T-helper 1 cell treated with Interleukin-12 subunit alpha and Interleukin-12 subunit beta and Interleukin-4 antibody, amounts not matched to agents 30 μg/mL and 1 μg/mL, for 36 hours (primary cell): ENCODE measurements around the gene TGFB2.

Experiments
- H3K27ac Mint-ChIP-seq: one replicate; pipeline ENCODE4 v1.8.0; 2021; ENCODE audit warnings: mild to moderate bottlenecking, mixed read lengths
- H3K27me3 Mint-ChIP-seq: one replicate; pipeline ENCODE4 v1.8.0; 2021; ENCODE audit warnings: low read depth, mixed read lengths
- H3K36me3 Mint-ChIP-seq: one replicate; pipeline ENCODE4 v1.8.0; 2021; ENCODE audit warnings: low read depth, mixed read lengths
- H3K4me1 Mint-ChIP-seq: one replicate; pipeline ENCODE4 v1.8.0; 2021; ENCODE audit warnings: low read depth, mixed read lengths
- H3K4me3 Mint-ChIP-seq: one replicate; pipeline ENCODE4 v1.8.0; 2021; ENCODE audit warnings: mild to moderate bottlenecking, moderate library complexity, mixed read lengths
- H3K9me3 Mint-ChIP-seq: one replicate; pipeline ENCODE4 v1.8.0; 2021; ENCODE audit warnings: mixed read lengths

TGFB2 gene

DNA sequence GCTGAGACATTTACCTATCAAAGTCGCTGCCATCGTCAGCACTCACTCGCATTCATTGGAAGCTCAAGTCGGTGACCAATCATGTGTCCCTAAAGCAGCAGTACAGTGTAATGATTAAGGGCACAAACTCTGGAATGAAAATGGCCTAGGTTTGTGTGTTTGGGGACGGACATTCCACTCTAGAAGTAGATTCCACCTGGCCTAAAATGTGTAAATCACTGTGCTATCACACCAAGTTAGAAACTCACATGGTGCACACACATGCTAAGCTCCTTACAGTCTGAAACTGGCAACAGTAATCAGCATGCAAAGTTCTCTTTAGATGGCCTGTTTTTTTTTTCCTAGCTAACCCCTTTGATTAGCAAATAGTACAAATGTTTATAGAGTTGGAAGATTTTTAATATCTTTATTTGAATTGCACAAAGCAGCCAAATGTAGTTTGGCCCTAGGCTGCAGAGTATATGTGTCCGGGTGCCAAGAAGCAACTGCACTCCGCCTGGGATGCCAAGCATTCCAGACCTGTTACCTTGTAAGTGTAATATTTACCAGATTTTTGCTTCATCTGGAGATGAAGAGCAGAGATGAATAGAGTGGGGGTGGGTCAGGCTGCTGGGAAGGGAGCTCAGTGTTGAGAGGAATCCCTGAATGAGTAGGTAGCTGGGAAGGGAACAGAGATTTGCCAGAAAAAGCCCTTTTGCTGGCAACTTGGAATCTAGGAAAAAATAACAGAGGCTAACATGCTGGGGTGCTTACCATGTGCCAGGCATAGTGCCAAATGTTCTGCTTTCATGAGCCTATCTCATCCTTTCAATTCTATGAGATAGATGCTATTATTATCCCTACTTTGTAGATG is 35.2 kb downstream of the TGFB2 start:
- Mint-ChIP-seq H3K4me1 (peaks cover 7% of the 10 kb centered on the region), H3K36me3 (no peaks in the 10 kb centered on the region), H3K27me3 (peaks cover 25% of the 10 kb centered on the region), H3K4me3 (no peak overlapping the region), H3K27ac (no peak overlapping the region), H3K9me3 (no peaks in the 10 kb centered on the region)

GRCh38 chr1:218382261-218382660 is 37.1 kb downstream of the TGFB2 start:
- Mint-ChIP-seq H3K27ac (no peak overlapping the region), H3K9me3 (no peaks in the 10 kb centered on the region), H3K36me3 (no peaks in the 10 kb centered on the region), H3K27me3 (peaks cover 20% of the 10 kb centered on the region), H3K4me3 (no peak overlapping the region), H3K4me1 (peaks cover 4% of the 10 kb centered on the region)

GRCh38 chr1:218383051-218383450 is 37.9 kb downstream of the TGFB2 start:
- no peaks in the 10 kb centered on the region for H3K36me3 Mint-ChIP-seq
- H3K9me3 Mint-ChIP-seq = no peaks in the 10 kb centered on the region
- H3K4me3 Mint-ChIP-seq = no peak overlapping the region
- no peak overlapping the region for H3K27ac Mint-ChIP-seq
- no peaks in the 10 kb centered on the region for H3K4me1 Mint-ChIP-seq
- H3K27me3 Mint-ChIP-seq = peaks cover 20% of the 10 kb centered on the region

DNA sequence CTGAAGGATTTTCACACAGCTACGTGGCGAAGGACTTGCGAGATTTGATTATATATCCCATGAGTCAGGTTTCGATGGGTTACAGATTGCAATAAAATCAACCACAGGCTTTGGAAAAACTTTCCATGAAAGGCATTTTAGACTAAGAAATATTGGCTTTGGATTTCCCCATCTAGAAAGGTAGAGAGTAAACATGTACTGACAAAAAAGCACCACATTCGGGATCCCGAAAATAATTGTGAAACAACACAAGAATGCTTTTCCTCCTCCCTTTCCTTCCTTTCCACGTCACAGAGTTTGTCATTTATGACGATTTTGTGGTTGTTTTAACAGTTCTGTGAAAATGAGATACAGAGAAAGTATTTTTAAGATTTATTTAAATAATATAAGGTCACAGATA is 38.5 kb downstream of the TGFB2 start:
- Mint-ChIP-seq H3K4me1 (no peaks in the 10 kb centered on the region), H3K36me3 (no peaks in the 10 kb centered on the region), H3K4me3 (no peak overlapping the region), H3K9me3 (no peaks in the 10 kb centered on the region), H3K27me3 (peaks cover 20% of the 10 kb centered on the region), H3K27ac (no peak overlapping the region)

DNA sequence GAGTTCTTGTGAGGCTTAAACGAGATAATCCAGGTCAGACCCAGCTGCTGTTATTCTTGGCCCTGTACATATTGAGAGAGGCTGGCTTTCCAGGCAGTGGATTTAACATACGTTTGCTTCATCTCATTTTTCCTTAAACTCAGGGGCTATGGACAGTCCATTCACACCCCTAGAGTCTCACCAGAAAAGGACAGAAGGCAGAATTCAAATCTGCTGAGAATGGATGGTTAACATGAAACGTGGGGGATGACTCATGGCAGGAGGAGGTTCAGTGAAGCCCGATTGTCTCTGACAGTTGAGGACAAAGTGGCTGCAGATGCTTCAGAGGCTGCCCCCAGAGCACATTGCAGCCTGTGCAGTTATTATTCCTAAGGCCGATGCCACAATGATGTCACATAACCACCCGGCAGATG is 39.5 kb downstream of the TGFB2 start:
- Mint-ChIP-seq H3K27me3 (peaks cover 17% of the 10 kb centered on the region), H3K27ac (no peak overlapping the region), H3K4me1 (no peaks in the 10 kb centered on the region), H3K36me3 (no peaks in the 10 kb centered on the region), H3K4me3 (no peak overlapping the region), H3K9me3 (no peaks in the 10 kb centered on the region)

DNA sequence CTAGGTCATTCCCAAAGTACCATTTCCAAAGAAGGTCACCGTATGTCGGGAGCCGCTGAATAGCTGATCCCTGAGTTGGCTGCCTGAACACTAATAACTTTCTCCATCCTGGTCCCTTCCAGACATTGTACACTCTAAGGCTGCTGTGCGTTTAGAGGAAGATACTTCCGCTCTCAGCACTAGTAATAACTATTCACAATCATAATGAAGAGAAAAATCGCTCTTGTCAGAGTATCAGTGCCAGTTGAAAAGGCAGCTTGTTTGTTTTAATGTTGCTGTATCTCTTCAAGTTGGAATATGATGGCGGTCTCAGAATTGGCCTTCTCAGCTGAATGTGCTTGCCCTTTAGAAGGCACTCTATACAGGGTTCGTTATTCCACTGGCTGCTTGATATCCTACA is 43.5 kb downstream of the TGFB2 start:
- peaks cover 8% of the 10 kb centered on the region for H3K27me3 Mint-ChIP-seq
- H3K4me1 Mint-ChIP-seq = no peaks in the 10 kb centered on the region
- no peaks in the 10 kb centered on the region for H3K9me3 Mint-ChIP-seq
- H3K4me3 Mint-ChIP-seq = no peak overlapping the region
- H3K36me3 Mint-ChIP-seq = no peaks in the 10 kb centered on the region
- no peak overlapping the region for H3K27ac Mint-ChIP-seq

DNA sequence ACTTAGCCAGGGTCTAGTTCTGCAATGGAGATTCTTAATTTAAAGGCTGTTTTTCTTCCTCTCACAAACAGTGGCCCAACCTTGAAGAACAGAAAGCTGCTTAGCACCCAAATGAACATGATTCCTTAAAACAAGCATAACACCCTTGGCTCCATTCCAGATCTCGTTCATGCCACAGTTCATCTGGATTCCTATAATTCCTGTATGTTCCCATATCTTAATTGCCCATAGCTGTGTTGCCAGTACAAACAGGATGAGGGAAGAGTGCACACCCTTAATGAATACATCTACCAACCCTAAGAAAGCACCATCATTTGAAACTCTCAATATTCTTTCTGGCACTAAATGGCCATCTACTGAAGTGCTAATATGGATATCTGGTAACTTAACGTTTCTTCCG is 45.5 kb downstream of the TGFB2 start:
- Mint-ChIP-seq H3K9me3 (no peaks in the 10 kb centered on the region), H3K4me3 (no peak overlapping the region), H3K36me3 (no peaks in the 10 kb centered on the region), H3K4me1 (no peaks in the 10 kb centered on the region), H3K27ac (no peak overlapping the region), H3K27me3 (peaks cover 5% of the 10 kb centered on the region)

DNA sequence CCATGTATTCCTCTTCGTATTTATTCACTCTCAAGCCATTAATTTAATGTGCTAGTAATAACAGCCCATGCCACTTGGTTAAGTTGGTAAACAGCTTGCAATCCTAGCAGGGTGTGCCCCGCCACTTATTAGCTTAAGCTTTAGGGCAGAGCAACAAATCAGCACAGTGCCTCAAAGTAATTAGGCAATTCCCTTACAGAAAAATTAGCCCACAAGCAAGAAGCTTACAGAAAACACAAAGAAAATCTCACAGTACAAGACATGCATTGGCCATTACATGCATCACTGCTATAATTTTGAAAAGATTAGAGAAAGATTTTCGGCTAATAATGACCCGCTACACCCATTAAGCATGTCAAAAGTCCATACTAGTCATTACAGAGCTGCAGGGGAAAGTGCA is 47.6 kb downstream of the TGFB2 start:
- Mint-ChIP-seq H3K9me3 (no peaks in the 10 kb centered on the region), H3K27me3 (no peaks in the 10 kb centered on the region), H3K27ac (no peak overlapping the region), H3K4me1 (no peaks in the 10 kb centered on the region), H3K36me3 (no peaks in the 10 kb centered on the region), H3K4me3 (no peak overlapping the region)

- H3K4me3 Mint-ChIP-seq = no peak overlapping the region
- no peaks in the 10 kb centered on the region for H3K9me3 Mint-ChIP-seq
- no peaks in the 10 kb centered on the region for H3K4me1 Mint-ChIP-seq
- no peaks in the 10 kb centered on the region for H3K36me3 Mint-ChIP-seq
- H3K27ac Mint-ChIP-seq = no peak overlapping the region
- no peaks in the 10 kb centered on the region for H3K27me3 Mint-ChIP-seq
Measured at GRCh38 chr1:218394416-218394815, 49.3 kb downstream of the TGFB2 start.

- H3K27ac Mint-ChIP-seq = no peak overlapping the region
- H3K4me1 Mint-ChIP-seq = no peaks in the 10 kb centered on the region
- no peaks in the 10 kb centered on the region for H3K9me3 Mint-ChIP-seq
- H3K27me3 Mint-ChIP-seq = no peaks in the 10 kb centered on the region
- no peaks in the 10 kb centered on the region for H3K36me3 Mint-ChIP-seq
- H3K4me3 Mint-ChIP-seq = no peak overlapping the region
Measured at GRCh38 chr1:218394989-218395388, 49.9 kb downstream of the TGFB2 start.

DNA sequence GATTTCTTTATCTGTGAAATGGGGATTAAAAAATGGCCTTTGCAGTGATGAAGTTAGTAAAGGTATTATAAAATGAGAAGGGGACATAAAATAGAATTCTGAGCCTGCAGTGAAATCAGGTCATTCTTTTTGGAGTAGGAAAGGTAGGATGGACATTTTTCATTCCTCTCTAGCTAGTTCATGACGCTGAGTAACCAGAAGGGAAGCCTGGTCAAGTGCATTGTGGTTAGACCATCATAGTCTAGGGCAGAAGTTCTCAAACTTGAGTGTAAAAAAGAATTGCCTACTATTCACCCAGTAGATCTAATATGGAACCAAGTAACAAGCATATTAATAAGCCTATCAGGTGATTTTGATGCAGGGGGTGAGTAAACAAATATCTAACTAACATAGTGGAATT is 50.8 kb downstream of the TGFB2 start:
- Mint-ChIP-seq H3K27me3 (no peaks in the 10 kb centered on the region), H3K4me3 (no peak overlapping the region), H3K27ac (no peak overlapping the region)

DNA sequence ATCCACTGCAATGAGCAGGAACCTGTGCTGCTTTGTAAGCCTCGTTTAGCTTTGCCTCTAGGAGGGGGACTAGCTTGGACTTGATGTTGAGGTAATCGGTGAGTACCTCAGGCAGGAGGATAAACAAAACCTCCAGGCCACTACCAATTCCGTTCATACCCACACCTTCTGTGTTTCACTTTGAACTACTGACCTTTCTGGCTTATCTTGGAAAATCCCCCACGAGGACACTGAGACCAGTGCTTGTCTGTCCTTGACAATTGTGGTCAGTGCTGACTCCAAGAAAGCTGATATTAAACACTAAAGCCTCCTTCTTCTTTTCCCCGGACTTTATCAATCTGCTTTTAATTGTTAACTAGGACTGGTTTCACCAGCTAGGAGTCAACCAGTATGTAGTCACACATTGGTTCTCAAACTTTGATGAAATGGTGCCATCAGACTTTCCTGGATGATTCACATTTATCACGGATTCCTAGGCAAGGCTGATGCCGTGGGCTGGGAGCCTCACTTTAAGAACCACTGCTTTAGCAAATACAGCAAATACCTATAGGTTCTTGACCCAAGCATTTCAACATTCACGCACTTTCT is 52.7 kb downstream of the TGFB2 start:
- Mint-ChIP-seq H3K4me1 (no peaks in the 10 kb centered on the region), H3K27me3 (no peaks in the 10 kb centered on the region), H3K9me3 (no peaks in the 10 kb centered on the region), H3K27ac (no peak overlapping the region), H3K4me3 (no peak overlapping the region), H3K36me3 (no peaks in the 10 kb centered on the region)

More for the DNA sequence above, 50.8 kb downstream of the TGFB2 start:
- no peaks in the 10 kb centered on the region for H3K9me3 Mint-ChIP-seq
- no peaks in the 10 kb centered on the region for H3K36me3 Mint-ChIP-seq
- no peaks in the 10 kb centered on the region for H3K4me1 Mint-ChIP-seq

- Mint-ChIP-seq H3K4me1 (no peaks in the 10 kb centered on the region), H3K4me3 (no peak overlapping the region), H3K27me3 (no peaks in the 10 kb centered on the region), H3K27ac (no peak overlapping the region), H3K36me3 (no peaks in the 10 kb centered on the region), H3K9me3 (no peaks in the 10 kb centered on the region)
Measured at GRCh38 chr1:218400624-218401023, 55.5 kb downstream of the TGFB2 start.

- Mint-ChIP-seq H3K9me3 (no peaks in the 10 kb centered on the region), H3K4me1 (no peaks in the 10 kb centered on the region), H3K36me3 (no peaks in the 10 kb centered on the region), H3K27me3 (no peaks in the 10 kb centered on the region), H3K27ac (no peak overlapping the region), H3K4me3 (no peak overlapping the region)
Measured at GRCh38 chr1:218401441-218401997, 56.4 kb downstream of the TGFB2 start.
